ENCODE results near the gene CNTNAP2.

GRCh38 chr7:148330124-148330818 lies 2213.7 kb downstream of the CNTNAP2 start:
- TF ChIP-seq, protein P1, sequence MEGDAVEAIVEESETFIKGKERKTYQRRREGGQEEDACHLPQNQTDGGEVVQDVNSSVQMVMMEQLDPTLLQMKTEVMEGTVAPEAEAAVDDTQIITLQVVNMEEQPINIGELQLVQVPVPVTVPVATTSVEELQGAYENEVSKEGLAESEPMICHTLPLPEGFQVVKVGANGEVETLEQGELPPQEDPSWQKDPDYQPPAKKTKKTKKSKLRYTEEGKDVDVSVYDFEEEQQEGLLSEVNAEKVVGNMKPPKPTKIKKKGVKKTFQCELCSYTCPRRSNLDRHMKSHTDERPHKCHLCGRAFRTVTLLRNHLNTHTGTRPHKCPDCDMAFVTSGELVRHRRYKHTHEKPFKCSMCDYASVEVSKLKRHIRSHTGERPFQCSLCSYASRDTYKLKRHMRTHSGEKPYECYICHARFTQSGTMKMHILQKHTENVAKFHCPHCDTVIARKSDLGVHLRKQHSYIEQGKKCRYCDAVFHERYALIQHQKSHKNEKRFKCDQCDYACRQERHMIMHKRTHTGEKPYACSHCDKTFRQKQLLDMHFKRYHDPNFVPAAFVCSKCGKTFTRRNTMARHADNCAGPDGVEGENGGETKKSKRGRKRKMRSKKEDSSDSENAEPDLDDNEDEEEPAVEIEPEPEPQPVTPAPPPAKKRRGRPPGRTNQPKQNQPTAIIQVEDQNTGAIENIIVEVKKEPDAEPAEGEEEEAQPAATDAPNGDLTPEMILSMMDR (IDR thresholded peaks at IDR 0.05): no peak
- TF ChIP-seq POLR2A (IDR thresholded peaks at IDR 0.05) (no peak), EP300 (IDR thresholded peaks at IDR 0.05) (no peak), POLR2AphosphoS5 (IDR thresholded peaks at IDR 0.05) (no peak)

Data from stomach (tissue), 4 donors.